SH-SY5Y (cell line): Measurements from ENCODE around the gene ARL1.

ENCODE experiments used
- GATA2 ChIP-seq: IDR thresholded peaks from 2 replicates; pipeline ENCODE4 v1.6.1; 2011; ENCODE audit warnings: mild to moderate bottlenecking, low read depth, low read length
- GATA3 ChIP-seq: IDR thresholded peaks from 2 replicates; pipeline ENCODE4 v1.6.1; 2011; ENCODE audit warnings: low read depth, mild to moderate bottlenecking, low read length, moderate library complexity

Gene ARL1

GRCh38 chr12:101351682-101352081, 55.9 kb downstream of the ARL1 start:
- TF ChIP-seq GATA2 (no peak), GATA3 (no peak)

- no peak for TF ChIP-seq GATA2
- TF ChIP-seq GATA3, result no peak
Measured at GRCh38 chr12:101343893-101344292, 63.7 kb downstream of the ARL1 start.
